Breast epithelium (tissue), 3 donors: ENCODE measurements around the gene ERN1.

Experiments used
- POLR2A ChIP-seq: fragments of 450-650 bp; IDR thresholded peaks from one replicate; pipeline ENCODE4 v1.6.1; 2016; ENCODE audit warnings: antibody characterized with exemption, mild to moderate bottlenecking, moderate library complexity
- POLR2AphosphoS5 ChIP-seq, 3 donors: sonication (generic); formaldehyde crosslinking; IDR thresholded peaks; one replicate each; pipeline ENCODE4 v1.6.1; 2017; ENCODE audit warnings: antibody characterized with exemption in 3 of 3
- TF ChIP-seq, protein P1 (sequence below), 3 donors: fragments of 450-650 bp; IDR thresholded peaks; one replicate each; pipeline ENCODE4 v1.5.1; 2016 to 2017; ENCODE audit warnings: antibody characterized with exemption in 3 of 3, mild to moderate bottlenecking in 3 of 3, moderate library complexity in 3 of 3

DNA sequence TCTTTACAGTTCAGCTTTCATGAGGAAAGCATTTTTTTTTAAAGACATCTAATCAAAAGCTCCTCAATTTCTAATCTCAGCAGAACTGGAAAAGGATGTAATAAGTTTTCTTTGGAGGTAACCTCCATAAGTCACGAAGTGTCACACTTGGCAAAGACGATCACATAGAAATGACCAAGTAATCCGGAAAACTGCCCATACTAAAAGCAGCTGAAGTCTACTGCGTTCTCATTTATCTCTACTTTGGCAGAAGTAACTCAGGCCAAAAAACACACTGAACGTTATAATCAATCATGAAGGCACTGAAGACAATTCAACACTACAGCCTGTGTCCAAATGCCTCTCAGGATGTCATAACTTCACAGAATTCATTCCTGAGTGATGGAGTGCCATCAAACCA is 39.8 kb downstream of the ERN1 start:
- TF ChIP-seq, protein P1, sequence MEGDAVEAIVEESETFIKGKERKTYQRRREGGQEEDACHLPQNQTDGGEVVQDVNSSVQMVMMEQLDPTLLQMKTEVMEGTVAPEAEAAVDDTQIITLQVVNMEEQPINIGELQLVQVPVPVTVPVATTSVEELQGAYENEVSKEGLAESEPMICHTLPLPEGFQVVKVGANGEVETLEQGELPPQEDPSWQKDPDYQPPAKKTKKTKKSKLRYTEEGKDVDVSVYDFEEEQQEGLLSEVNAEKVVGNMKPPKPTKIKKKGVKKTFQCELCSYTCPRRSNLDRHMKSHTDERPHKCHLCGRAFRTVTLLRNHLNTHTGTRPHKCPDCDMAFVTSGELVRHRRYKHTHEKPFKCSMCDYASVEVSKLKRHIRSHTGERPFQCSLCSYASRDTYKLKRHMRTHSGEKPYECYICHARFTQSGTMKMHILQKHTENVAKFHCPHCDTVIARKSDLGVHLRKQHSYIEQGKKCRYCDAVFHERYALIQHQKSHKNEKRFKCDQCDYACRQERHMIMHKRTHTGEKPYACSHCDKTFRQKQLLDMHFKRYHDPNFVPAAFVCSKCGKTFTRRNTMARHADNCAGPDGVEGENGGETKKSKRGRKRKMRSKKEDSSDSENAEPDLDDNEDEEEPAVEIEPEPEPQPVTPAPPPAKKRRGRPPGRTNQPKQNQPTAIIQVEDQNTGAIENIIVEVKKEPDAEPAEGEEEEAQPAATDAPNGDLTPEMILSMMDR (IDR thresholded peaks at IDR 0.05), result no peak
- TF ChIP-seq POLR2AphosphoS5 (IDR thresholded peaks at IDR 0.05) (no peak), POLR2A (no peak)
